Muscle layer of duodenum (tissue), 2 donors: ENCODE measurements around the gene THAP11.
A peak's percentile ranks its signal among the peaks of the same experiment; 100 is the strongest.

Experiments used
- H3K27ac ChIP-seq: one replicate; pipeline ENCODE4 v1.7.0; 2013; ENCODE audit warnings: mild to moderate bottlenecking, low read length
- H3K27me3 ChIP-seq: one replicate; pipeline ENCODE4 v1.7.0; 2013; ENCODE audit warnings: low read depth, mild to moderate bottlenecking, control low read depth, low read length
- H3K36me3 ChIP-seq, 2 donors: one replicate each; pipeline ENCODE4 v1.7.0; 2013; ENCODE audit warnings: low read length in 2 of 2, control low read depth in 1 of 2, mild to moderate bottlenecking in 1 of 2; ENCODE audit not compliant: insufficient read depth in 2 of 2, control insufficient read depth in 1 of 2
- H3K4me1 ChIP-seq, 2 donors: one replicate each; pipeline ENCODE4 v1.7.0; 2013; ENCODE audit warnings: low read length in 2 of 2, mild to moderate bottlenecking in 2 of 2, control low read depth in 1 of 2, moderate library complexity in 1 of 2; ENCODE audit not compliant: insufficient read depth in 2 of 2, control insufficient read depth in 1 of 2
- H3K4me3 ChIP-seq, 2 donors: one replicate each; pipeline ENCODE4 v1.7.0; 2013; ENCODE audit warnings: low read length in 2 of 2, low read depth in 1 of 2, mild to moderate bottlenecking in 1 of 2
- H3K9me3 ChIP-seq, 2 donors: one replicate each; pipeline ENCODE4 v1.7.0; 2013; ENCODE audit warnings: low read length in 2 of 2, control low read depth in 1 of 2, mild to moderate bottlenecking in 1 of 2; ENCODE audit not compliant: control insufficient read depth in 1 of 2
- donor health status: healthy.

The THAP11 gene

GRCh38 chr16:67865318-67865717, 23.2 kb downstream of the THAP11 start:
- Histone ChIP-seq H3K4me3 (no peak overlapping the region), H3K27ac (no peak overlapping the region), H3K9me3 (no peaks in the 10 kb centered on the region), H3K36me3 (peaks cover 12 to 51% of the 10 kb centered on the region in 2 donors), H3K4me1 (peaks cover 0 to 25% of the 10 kb centered on the region in 2 donors), H3K27me3 (no peaks in the 10 kb centered on the region)

DNA sequence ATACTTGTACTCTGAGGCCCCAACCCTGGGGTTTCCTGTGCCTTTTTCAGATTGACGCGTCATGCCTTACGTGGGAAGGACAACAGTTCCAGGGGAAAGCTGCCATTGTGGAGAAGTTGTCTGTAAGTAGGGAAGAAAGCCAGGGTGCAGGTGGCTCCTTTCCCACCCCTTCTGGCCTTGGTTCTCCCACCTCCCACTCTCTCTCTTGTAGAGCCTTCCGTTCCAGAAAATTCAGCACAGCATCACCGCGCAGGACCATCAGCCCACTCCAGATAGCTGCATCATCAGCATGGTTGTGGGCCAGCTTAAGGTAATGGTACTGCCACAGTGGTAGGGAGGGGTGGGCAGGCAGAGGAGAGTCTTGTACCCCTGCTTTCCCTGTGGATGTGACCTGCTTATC, 26.2 kb downstream of the THAP11 start:
- H3K4me1 ChIP-seq = peaks cover 0 to 13% of the 10 kb centered on the region in 2 donors
- H3K4me3 ChIP-seq = no peak overlapping the region
- peaks cover 16 to 60% of the 10 kb centered on the region in 2 donors for H3K36me3 ChIP-seq
- no peaks in the 10 kb centered on the region for H3K9me3 ChIP-seq
- no peaks in the 10 kb centered on the region for H3K27me3 ChIP-seq
- H3K27ac ChIP-seq = no peak overlapping the region

DNA sequence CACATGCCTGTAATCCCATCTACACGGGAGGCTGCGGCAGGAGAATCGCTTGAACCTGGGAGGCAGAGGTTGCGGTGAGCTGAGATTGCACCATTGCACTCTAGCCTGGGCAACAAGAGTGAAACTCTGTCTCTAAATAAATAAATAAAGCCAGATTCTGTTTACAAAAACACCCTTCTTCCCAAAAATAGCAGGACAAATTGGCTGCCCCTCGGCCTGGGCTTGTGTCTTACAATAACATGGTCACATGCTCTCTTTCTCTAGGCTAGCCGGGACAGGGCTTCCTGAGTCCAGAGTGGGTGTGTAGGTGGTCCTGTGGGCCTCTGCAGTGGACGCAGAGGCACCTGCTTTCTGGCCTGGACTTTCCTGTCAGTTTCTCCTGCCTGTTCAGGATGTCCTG, 27.5 kb downstream of the THAP11 start:
- Histone ChIP-seq H3K36me3 (peaks cover 16 to 59% of the 10 kb centered on the region in 2 donors), H3K9me3 (no peaks in the 10 kb centered on the region), H3K27me3 (no peaks in the 10 kb centered on the region), H3K4me1 (peaks cover 10 to 18% of the 10 kb centered on the region in 2 donors), H3K27ac (no peak overlapping the region), H3K4me3 (no peak overlapping the region)

GRCh38 chr16:67871256-67871655, 29.1 kb downstream of the THAP11 start:
- no peaks in the 10 kb centered on the region for H3K27me3 ChIP-seq
- H3K9me3 ChIP-seq = no peaks in the 10 kb centered on the region
- H3K4me3 ChIP-seq = no peak overlapping the region
- H3K36me3 ChIP-seq = peaks cover 21 to 49% of the 10 kb centered on the region in 2 donors
- H3K4me1 ChIP-seq = peaks cover 15 to 32% of the 10 kb centered on the region in 2 donors
- H3K27ac ChIP-seq = no peak overlapping the region

- H3K27ac ChIP-seq = peak overlapping the region; percentile 49
- H3K36me3 ChIP-seq = peaks cover 28 to 57% of the 10 kb centered on the region in 2 donors
- peak overlapping the region; percentile 73 to 89 for H3K4me3 ChIP-seq
- H3K27me3 ChIP-seq = no peaks in the 10 kb centered on the region
- H3K9me3 ChIP-seq = no peaks in the 10 kb centered on the region
- peaks cover 15 to 32% of the 10 kb centered on the region in 2 donors for H3K4me1 ChIP-seq
Measured at GRCh38 chr16:67872131-67872630, 30.1 kb downstream of the THAP11 start.

DNA sequence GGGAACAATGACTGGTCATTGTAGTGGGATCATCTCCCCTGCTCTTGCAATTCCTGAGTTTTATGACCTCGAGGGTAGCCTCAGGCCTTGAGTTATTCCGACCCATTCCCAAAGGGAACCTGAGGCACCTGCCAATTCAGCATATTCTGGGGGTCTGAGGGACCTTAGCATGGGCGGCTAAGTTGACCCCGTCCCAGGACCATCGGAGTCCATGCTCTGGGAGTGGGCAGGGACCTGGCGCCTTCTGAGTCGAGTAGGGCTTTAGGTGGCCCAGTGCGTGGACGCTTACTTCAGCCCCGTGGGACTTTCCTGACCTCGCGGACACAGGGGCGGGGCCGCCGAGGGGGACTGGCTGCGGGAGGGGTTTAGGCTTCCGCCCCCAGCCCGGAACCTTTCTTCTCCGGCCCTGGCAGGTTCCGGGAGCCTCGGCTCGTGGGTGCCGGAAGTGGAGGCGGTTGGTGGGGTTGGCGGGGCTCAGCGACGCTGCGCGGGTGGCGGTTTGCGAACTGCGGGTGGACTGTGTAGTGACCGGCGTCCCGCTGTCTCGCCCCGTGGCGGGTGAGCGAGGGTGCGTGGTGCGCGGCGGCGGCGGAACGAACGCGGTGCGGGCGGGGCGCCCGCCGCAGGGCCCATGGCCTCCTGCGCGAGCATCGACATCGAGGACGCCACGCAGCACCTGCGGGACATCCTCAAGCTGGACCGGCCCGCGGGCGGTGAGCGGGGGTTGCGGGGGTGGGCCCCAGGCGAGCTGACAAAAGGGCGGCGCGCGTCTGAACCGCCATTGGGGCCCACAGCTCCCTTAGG, 30.7 kb downstream of the THAP11 start, which contains the start of gene EDC4:
Gene EDC4 (plus strand): TSS at position 422 of the 804 bp plus-strand sequence. CDS start 210 bp downstream, at position 632.
- H3K4me1 ChIP-seq = peaks cover 15 to 32% of the 10 kb centered on the region in 2 donors
- H3K36me3 ChIP-seq = peaks cover 35 to 57% of the 10 kb centered on the region in 2 donors
- H3K27ac ChIP-seq = peak within 1 kb of the TSS; percentile 61
- peak within 1 kb of the TSS; percentile 73 to 89 for H3K4me3 ChIP-seq
- H3K27me3 ChIP-seq = no peaks in the 10 kb centered on the region
- no peaks in the 10 kb centered on the region for H3K9me3 ChIP-seq

DNA sequence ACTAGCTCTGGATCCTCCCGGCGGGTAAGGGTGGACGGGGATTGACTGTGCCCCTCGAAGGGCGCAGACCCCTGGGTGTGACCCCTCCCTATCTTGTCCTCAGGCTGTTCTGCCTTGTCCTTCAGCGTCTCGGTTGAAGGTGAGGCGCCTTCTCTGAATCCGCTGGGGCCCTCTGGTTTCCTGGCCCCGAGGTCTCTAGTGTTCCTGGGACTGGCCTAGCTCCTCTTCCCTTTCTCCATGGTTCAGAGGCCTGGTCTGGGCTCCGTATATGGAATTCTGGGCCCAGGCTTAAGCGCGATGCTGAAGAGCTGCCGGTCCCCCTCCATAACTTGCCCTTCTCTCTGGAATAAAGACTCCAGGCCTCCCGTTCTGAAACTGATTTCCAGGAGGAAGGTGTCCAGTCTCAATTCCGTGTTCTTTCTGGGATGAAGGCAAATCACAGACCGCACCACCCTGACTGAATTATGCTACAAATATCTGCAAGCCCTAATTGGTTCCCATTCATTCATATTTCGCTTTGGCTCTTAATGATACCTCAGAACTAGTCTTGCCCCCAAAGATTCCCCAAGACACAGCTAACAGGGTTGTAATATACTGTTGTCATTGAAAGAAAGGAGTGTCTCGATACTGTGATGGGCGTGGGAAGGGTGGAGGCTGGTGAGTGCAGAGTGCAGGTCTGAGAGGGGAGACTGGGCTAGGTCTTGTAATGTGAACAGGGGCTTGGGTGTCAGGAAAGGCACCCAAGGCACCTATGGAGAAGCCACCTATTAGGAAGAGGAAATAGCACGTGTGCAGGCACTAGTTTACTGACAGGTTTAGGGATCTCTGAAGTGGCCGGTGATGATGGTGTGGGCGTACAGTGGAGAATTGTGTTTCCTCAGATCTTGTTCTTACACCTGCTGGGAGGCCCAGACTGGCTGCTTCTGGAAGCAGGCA, 31.6 kb downstream of the THAP11 start:
- peaks cover 39 to 57% of the 10 kb centered on the region in 2 donors for H3K36me3 ChIP-seq

GRCh38 chr16:67874372-67874771, 32.3 kb downstream of the THAP11 start:
- peaks cover 44 to 59% of the 10 kb centered on the region in 2 donors for H3K36me3 ChIP-seq
- no peak overlapping the region for H3K27ac ChIP-seq
- peaks cover 15 to 32% of the 10 kb centered on the region in 2 donors for H3K4me1 ChIP-seq
- H3K4me3 ChIP-seq = peak overlapping the region; percentile 73 to 89
- H3K9me3 ChIP-seq = no peaks in the 10 kb centered on the region
- H3K27me3 ChIP-seq = no peaks in the 10 kb centered on the region

More for the DNA sequence above, 31.6 kb downstream of the THAP11 start:
- H3K4me3 ChIP-seq = peak overlapping the region; percentile 73 to 89
- no peaks in the 10 kb centered on the region for H3K27me3 ChIP-seq
- no peaks in the 10 kb centered on the region for H3K9me3 ChIP-seq
- H3K27ac ChIP-seq = peak overlapping the region; percentile 61
- peaks cover 15 to 32% of the 10 kb centered on the region in 2 donors for H3K4me1 ChIP-seq

- no peaks in the 10 kb centered on the region for H3K9me3 ChIP-seq
- no peak overlapping the region for H3K27ac ChIP-seq
- no peaks in the 10 kb centered on the region for H3K27me3 ChIP-seq
- no peak overlapping the region for H3K4me3 ChIP-seq
- peaks cover 60 to 62% of the 10 kb centered on the region in 2 donors for H3K36me3 ChIP-seq
- peaks cover 15 to 31% of the 10 kb centered on the region in 2 donors for H3K4me1 ChIP-seq
Measured at GRCh38 chr16:67877064-67877463, 34.9 kb downstream of the THAP11 start.

GRCh38 chr16:67878232-67878631, 36.1 kb downstream of the THAP11 start:
- Histone ChIP-seq H3K27ac (no peak overlapping the region), H3K27me3 (no peaks in the 10 kb centered on the region), H3K4me1 (peaks cover 15 to 25% of the 10 kb centered on the region in 2 donors), H3K36me3 (peaks cover 71 to 73% of the 10 kb centered on the region in 2 donors), H3K9me3 (no peaks in the 10 kb centered on the region), H3K4me3 (no peak overlapping the region)

- Histone ChIP-seq H3K4me3 (no peak overlapping the region), H3K4me1 (peaks cover 13 to 22% of the 10 kb centered on the region in 2 donors), H3K9me3 (no peaks in the 10 kb centered on the region), H3K27ac (no peak overlapping the region), H3K36me3 (peaks cover 75 to 80% of the 10 kb centered on the region in 2 donors), H3K27me3 (no peaks in the 10 kb centered on the region)
Measured at GRCh38 chr16:67878846-67879245, 36.7 kb downstream of the THAP11 start.
